K562 (cell line): Measurements from ENCODE around the gene GPATCH4. TPM values are rescaled to one million over a fixed set of nuclear protein-coding genes. Genes with fewer than 3 reads are reported as not detected.

Source experiments
- E2F8 ChIP-seq: fragments of 450-650 bp; IDR thresholded peaks from 2 replicates; pipeline ENCODE4 v1.7.1; 2018; ENCODE audit warnings: mild to moderate bottlenecking, low read depth; ENCODE audit not compliant: partially characterized antibody
- EP400 ChIP-seq: fragments of 450-650 bp; IDR thresholded peaks from 2 replicates; pipeline ENCODE4 v1.6.1; 2017; ENCODE audit warnings: antibody characterized with exemption, mild to moderate bottlenecking, moderate library complexity
- FOXP1 ChIP-seq: sonication (generic); formaldehyde crosslinking; IDR thresholded peaks from 2 replicates; pipeline ENCODE4 v1.8.0; 2022; ENCODE audit warnings: mild to moderate bottlenecking, missing genetic modification reagents
- JUN ChIP-seq, 2 experiments: sonication (generic) in 1 of 2; formaldehyde crosslinking in 1 of 2; IDR thresholded peaks; 2 replicates each; pipeline versions ENCODE4 v1.6.1 to v1.8.0; 2012 to 2022; ENCODE audit warnings: borderline replicate concordance in 2 of 2, mild to moderate bottlenecking in 2 of 2, improper control_type of control experiment in 1 of 2, low read depth in 1 of 2, low read length in 1 of 2, missing genetic modification reagents in 1 of 2
- KDM2B ChIP-seq: fragments of 250-450 bp; sonication (Bioruptor Pico); IDR thresholded peaks from 2 replicates; pipeline ENCODE4 v1.8.0; 2021; ENCODE audit warnings: mild to moderate bottlenecking, moderate library complexity
- MTA2 ChIP-seq: fragments of 450-650 bp; IDR thresholded peaks from 2 replicates; pipeline ENCODE4 v1.6.1; 2016; ENCODE audit warnings: low read depth
- NCOA1 ChIP-seq: fragments of 450-650 bp; IDR thresholded peaks from 2 replicates; pipeline ENCODE4 v1.6.1; 2016; ENCODE audit warnings: low read depth
- NEUROD1 ChIP-seq: fragments of 150-350 bp; IDR thresholded peaks from 2 replicates; pipeline ENCODE4 v1.6.1; 2014; ENCODE audit warnings: borderline replicate concordance, low read length, low read depth; ENCODE audit not compliant: partially characterized antibody
- PYGO2 ChIP-seq: fragments of 450-650 bp; IDR thresholded peaks from 2 replicates; pipeline ENCODE4 v1.6.1; 2016; ENCODE audit warnings: mild to moderate bottlenecking, missing genetic modification characterization, moderate library complexity, missing compliant biosample characterization
- SMARCB1 ChIP-seq: IDR thresholded peaks from 2 replicates; pipeline ENCODE4 v1.6.1; 2011; ENCODE audit warnings: improper control_type of control experiment, low read depth; ENCODE audit not compliant: insufficient read length
- SOX6 ChIP-seq: fragments of 450-650 bp; IDR thresholded peaks from 2 replicates; pipeline ENCODE4 v1.6.1; 2014; ENCODE audit warnings: mild to moderate bottlenecking
- SUPT5H ChIP-seq: fragments of 450-650 bp; IDR thresholded peaks from 2 replicates; pipeline ENCODE4 v1.6.1; 2016
- U2AF1 ChIP-seq: fragments of 200-400 bp; formaldehyde crosslinking; optimal IDR thresholded peaks from 2 replicates; pipeline ENCODE3; 2017; ENCODE audit warnings: mild to moderate bottlenecking, low read depth, low read length, moderate library complexity
- polyA plus RNA-seq, 8 experiments: library from polyadenylated mRNA; depleted of rRNA in 4 of 8; stranded (reverse) in 5 of 8; unstranded in 3 of 8; fragments of >200 nt; fragmentation: Nextera tagmentation in 2 of 8; fragmentation: Illumina TruSeq in 1 of 8; extraction: Ambion mirVana in 2 of 8; extraction: Trizol in 1 of 8; gene quantifications; 2 replicates each; pipeline versions ENCODE4 v1.2.1 to v1.2.3, GENCODE V29; 2011 to 2014; ENCODE audit warnings: inconsistent platforms in 1 of 8, missing spikeins in 1 of 8
- total RNA-seq, 7 experiments: library from RNA; depleted of rRNA in 6 of 7; stranded (reverse); fragments of >200 nt in 6 of 7; fragmentation: Illumina TruSeq in 2 of 7; extraction: Trizol in 2 of 7; gene quantifications; 2 replicates each; pipeline versions ENCODE4 v1.2.1 to v1.2.3, GENCODE V29; 2011 to 2021; ENCODE audit warnings: low replicate concordance in 1 of 7
- TF ChIP-seq, protein P1 (sequence below): IDR thresholded peaks from 2 replicates; pipeline ENCODE4 v1.6.1; 2014; ENCODE audit warnings: antibody characterized with exemption
- TF ChIP-seq, protein P2 (sequence below), 3 experiments: fragments of 200-800 bp in 1 of 3; sonication (Bioruptor generic) in 1 of 3; sonication (generic) in 1 of 3; formaldehyde crosslinking in 1 of 3; IDR thresholded peaks; 2 replicates each; pipeline versions ENCODE4 v1.6.1 to v1.8.0; 2016 to 2022; ENCODE audit warnings: mild to moderate bottlenecking in 2 of 3, missing compliant biosample characterization in 2 of 3, missing genetic modification characterization in 2 of 3, missing genetic modification reagents in 1 of 3
- TF ChIP-seq, protein P3 (sequence below): sonication (generic); IDR thresholded peaks from 2 replicates; pipeline ENCODE4 v1.6.1; 2016
- TF ChIP-seq, protein P4 (sequence below): fragments of 450-650 bp; formaldehyde crosslinking; IDR thresholded peaks from 2 replicates; pipeline ENCODE4 v1.4.0; 2022; ENCODE audit warnings: mild to moderate bottlenecking, moderate library complexity
- TF ChIP-seq, protein P5 (sequence below): fragments of 450-650 bp; IDR thresholded peaks from one replicate; pipeline ENCODE4 v1.6.1; 2018; ENCODE audit warnings: mild to moderate bottlenecking, moderate library complexity; ENCODE audit not compliant: partially characterized antibody

Gene GPATCH4
- total and polyA plus RNA-seq, 9 of the 15 experiments (the other 6 are each of a cell fraction or from before 2014, with no cell fraction given): 43.7 to 105 (median 76.5) TPM

GRCh38 chr1:156592158-156592909 is 8.9 kb downstream of the GPATCH4 start (continued):
- TF ChIP-seq, protein P1, sequence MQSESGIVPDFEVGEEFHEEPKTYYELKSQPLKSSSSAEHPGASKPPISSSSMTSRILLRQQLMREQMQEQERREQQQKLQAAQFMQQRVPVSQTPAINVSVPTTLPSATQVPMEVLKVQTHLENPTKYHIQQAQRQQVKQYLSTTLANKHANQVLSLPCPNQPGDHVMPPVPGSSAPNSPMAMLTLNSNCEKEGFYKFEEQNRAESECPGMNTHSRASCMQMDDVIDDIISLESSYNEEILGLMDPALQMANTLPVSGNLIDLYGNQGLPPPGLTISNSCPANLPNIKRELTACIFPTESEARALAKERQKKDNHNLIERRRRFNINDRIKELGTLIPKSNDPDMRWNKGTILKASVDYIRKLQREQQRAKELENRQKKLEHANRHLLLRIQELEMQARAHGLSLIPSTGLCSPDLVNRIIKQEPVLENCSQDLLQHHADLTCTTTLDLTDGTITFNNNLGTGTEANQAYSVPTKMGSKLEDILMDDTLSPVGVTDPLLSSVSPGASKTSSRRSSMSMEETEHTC: no peak
- TF ChIP-seq SUPT5H: peak; percentile 40
- no peak for TF ChIP-seq SMARCB1
- TF ChIP-seq, protein P2, sequence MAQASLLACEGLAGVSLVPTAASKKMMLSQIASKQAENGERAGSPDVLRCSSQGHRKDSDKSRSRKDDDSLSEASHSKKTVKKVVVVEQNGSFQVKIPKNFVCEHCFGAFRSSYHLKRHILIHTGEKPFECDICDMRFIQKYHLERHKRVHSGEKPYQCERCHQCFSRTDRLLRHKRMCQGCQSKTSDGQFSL (CRISPR knock-in tag; IDR thresholded peaks at IDR 0.05): no peak
- TF ChIP-seq, protein P2 (tag; IDR thresholded peaks at IDR 0.05): no peak
- TF ChIP-seq, protein P3, sequence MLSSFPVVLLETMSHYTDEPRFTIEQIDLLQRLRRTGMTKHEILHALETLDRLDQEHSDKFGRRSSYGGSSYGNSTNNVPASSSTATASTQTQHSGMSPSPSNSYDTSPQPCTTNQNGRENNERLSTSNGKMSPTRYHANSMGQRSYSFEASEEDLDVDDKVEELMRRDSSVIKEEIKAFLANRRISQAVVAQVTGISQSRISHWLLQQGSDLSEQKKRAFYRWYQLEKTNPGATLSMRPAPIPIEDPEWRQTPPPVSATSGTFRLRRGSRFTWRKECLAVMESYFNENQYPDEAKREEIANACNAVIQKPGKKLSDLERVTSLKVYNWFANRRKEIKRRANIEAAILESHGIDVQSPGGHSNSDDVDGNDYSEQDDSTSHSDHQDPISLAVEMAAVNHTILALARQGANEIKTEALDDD: no peak
- TF ChIP-seq, protein P4, sequence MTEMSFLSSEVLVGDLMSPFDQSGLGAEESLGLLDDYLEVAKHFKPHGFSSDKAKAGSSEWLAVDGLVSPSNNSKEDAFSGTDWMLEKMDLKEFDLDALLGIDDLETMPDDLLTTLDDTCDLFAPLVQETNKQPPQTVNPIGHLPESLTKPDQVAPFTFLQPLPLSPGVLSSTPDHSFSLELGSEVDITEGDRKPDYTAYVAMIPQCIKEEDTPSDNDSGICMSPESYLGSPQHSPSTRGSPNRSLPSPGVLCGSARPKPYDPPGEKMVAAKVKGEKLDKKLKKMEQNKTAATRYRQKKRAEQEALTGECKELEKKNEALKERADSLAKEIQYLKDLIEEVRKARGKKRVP (CRISPR knock-in tag): no peak
- no peak for TF ChIP-seq NCOA1
- TF ChIP-seq, protein P5, sequence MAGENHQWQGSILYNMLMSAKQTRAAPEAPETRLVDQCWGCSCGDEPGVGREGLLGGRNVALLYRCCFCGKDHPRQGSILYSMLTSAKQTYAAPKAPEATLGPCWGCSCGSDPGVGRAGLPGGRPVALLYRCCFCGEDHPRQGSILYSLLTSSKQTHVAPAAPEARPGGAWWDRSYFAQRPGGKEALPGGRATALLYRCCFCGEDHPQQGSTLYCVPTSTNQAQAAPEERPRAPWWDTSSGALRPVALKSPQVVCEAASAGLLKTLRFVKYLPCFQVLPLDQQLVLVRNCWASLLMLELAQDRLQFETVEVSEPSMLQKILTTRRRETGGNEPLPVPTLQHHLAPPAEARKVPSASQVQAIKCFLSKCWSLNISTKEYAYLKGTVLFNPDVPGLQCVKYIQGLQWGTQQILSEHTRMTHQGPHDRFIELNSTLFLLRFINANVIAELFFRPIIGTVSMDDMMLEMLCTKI: no peak
- TF ChIP-seq NEUROD1: no peak
- TF ChIP-seq EP400: 0 out of 2 replicates have a peak, but pooled peaks have one; percentile 0
- no peak for TF ChIP-seq MTA2
- TF ChIP-seq JUN (IDR thresholded peaks at IDR 0.05; ENCODE audit: borderline replicate concordance, low read depth, low read length): no peak
- no peak for TF ChIP-seq JUN (CRISPR knock-in tag; IDR thresholded peaks at IDR 0.05; ENCODE audit: borderline replicate concordance)
- TF ChIP-seq PYGO2 (tag): no peak
- TF ChIP-seq U2AF1: no peak
- peak; percentile 74; the same call in 1 of the 2 replicates for TF ChIP-seq FOXP1 (CRISPR knock-in tag)
- no peak for TF ChIP-seq KDM2B (CRISPR knock-in tag)
- TF ChIP-seq SOX6: no peak
- TF ChIP-seq E2F8: no peak
